B cell (primary cell): ENCODE measurements around the gene LCN15. TPM values are rescaled to one million over a fixed set of nuclear protein-coding genes. Genes with fewer than 3 reads are reported as not detected.

ENCODE experiments used
- ATAC-seq: fragments of 200-7000 bp; cut with Tn5 transposase; one replicate; pipeline ENCODE4 v1.10.0; 2021; ENCODE audit warnings: low read depth, mild to moderate bottlenecking, moderate number of reproducible peaks, moderate library complexity
- CTCF ChIA-PET: fragments of 350-600 bp; sonication (Branson Sonifier 250); formaldehyde crosslinking; loops from one replicate; lab custom pipeline; 2021; ENCODE audit warnings: antibody characterized with exemption, inconsistent platforms; lab: Charles Lee
- POLR2A ChIA-PET: fragments of 350-600 bp; sonication (Branson Sonifier 250); formaldehyde crosslinking; loops from one replicate; lab custom pipeline; 2021; ENCODE audit warnings: antibody characterized with exemption; lab: Charles Lee
- DNase-seq: peaks from one replicate; pipeline ENCODE4 v3.0.0; 2013
- H2AFZ ChIP-seq: 2 replicates; pipeline ENCODE4 v1.6.1; 2012; ENCODE audit warnings: mild to moderate bottlenecking, low read depth, low read length; ENCODE audit not compliant: insufficient read depth, poor library complexity, severe bottlenecking
- H3K27ac ChIP-seq, 2 donors: 1 replicate in 1 of 2; 2 replicates in 1 of 2; pipeline ENCODE4 v1.5.1; 2012 to 2013; ENCODE audit warnings: low read length in 2 of 2, mild to moderate bottlenecking in 2 of 2, moderate library complexity in 1 of 2
- H3K27me3 ChIP-seq, 4 experiments: fragments of 200-600 bp in 1 of 4; sonication (generic) in 1 of 4; replicated peaks in 1 of 4; 1 replicate in 2 of 4; 2 replicates in 2 of 4; pipeline versions ENCODE4 v1.6.1 to v1.7.0; 2013 to 2016; ENCODE audit warnings: low read length in 3 of 4, mild to moderate bottlenecking in 2 of 4, mixed read lengths in 1 of 4, moderate library complexity in 1 of 4; ENCODE audit not compliant: insufficient read depth in 4 of 4, control insufficient read depth in 3 of 4; ENCODE audit errors: control extremely low read depth in 1 of 4
- H3K36me3 ChIP-seq, 2 experiments: replicated peaks in 1 of 2; 1 replicate in 1 of 2; 2 replicates in 1 of 2; pipeline versions ENCODE4 v1.6.1 to v1.7.1; 2013; ENCODE audit warnings: low read length in 1 of 2; ENCODE audit not compliant: insufficient read depth in 2 of 2, control insufficient read depth in 1 of 2; ENCODE audit errors: control extremely low read depth in 1 of 2, extremely low read depth in 1 of 2
- H3K4me1 ChIP-seq, 2 donors: fragments of 200-600 bp in 1 of 2; sonication (generic) in 1 of 2; 1 replicate in 1 of 2; 2 replicates in 1 of 2; pipeline versions ENCODE4 v1.5.1 to v1.6.1; 2013 to 2017; ENCODE audit warnings: low read length in 2 of 2; ENCODE audit not compliant: control insufficient read depth in 2 of 2, insufficient read depth in 2 of 2
- H3K4me2 ChIP-seq: replicated peaks from 2 replicates; pipeline ENCODE3; 2012; ENCODE audit warnings: mild to moderate bottlenecking, low read depth, low read length; ENCODE audit not compliant: poor library complexity, severe bottlenecking
- H3K4me3 ChIP-seq, 5 experiments: fragments of 200-600 bp in 1 of 5; sonication (generic) in 1 of 5; 1 replicate in 3 of 5; 2 replicates in 2 of 5; pipeline versions ENCODE4 v1.5.1 to v1.7.0; 2011 to 2016; ENCODE audit warnings: low read length in 4 of 5, mild to moderate bottlenecking in 4 of 5, low read depth in 2 of 5, control low read depth in 1 of 5, moderate library complexity in 1 of 5; ENCODE audit not compliant: insufficient read depth in 1 of 5; ENCODE audit errors: control extremely low read depth in 1 of 5, extremely low read depth in 1 of 5
- H3K79me2 ChIP-seq: fragments of 200-600 bp; sonication (generic); one replicate; pipeline ENCODE4 v1.6.0; 2016; ENCODE audit warnings: low read length; ENCODE audit not compliant: control insufficient read depth, insufficient read depth
- H3K9ac ChIP-seq: fragments of 200-600 bp; sonication (generic); 2 replicates; pipeline ENCODE4 v1.6.1; 2017; ENCODE audit warnings: mild to moderate bottlenecking, low read length, moderate library complexity
- H3K9me3 ChIP-seq, 3 donors: one replicate each; pipeline versions ENCODE4 v1.6.1 to v1.7.1; 2013; ENCODE audit warnings: low read length in 2 of 3; ENCODE audit not compliant: control insufficient read depth in 2 of 3, insufficient read depth in 1 of 3; ENCODE audit errors: control extremely low read depth in 1 of 3
- H4K20me1 ChIP-seq: 2 replicates; pipeline ENCODE4 v1.6.0; 2012; ENCODE audit warnings: mild to moderate bottlenecking, low read length; ENCODE audit not compliant: insufficient read depth, control insufficient read depth, poor library complexity, severe bottlenecking
- H3K27ac Mint-ChIP-seq: one replicate; pipeline ENCODE4 v1.8.0; 2021; ENCODE audit warnings: mixed read lengths
- H3K27me3 Mint-ChIP-seq: one replicate; pipeline ENCODE4 v1.8.0; 2021; ENCODE audit warnings: mixed read lengths
- H3K4me1 Mint-ChIP-seq: one replicate; pipeline ENCODE4 v1.8.0; 2021; ENCODE audit warnings: mixed read lengths
- H3K4me3 Mint-ChIP-seq: one replicate; pipeline ENCODE4 v1.8.0; 2021; ENCODE audit warnings: mixed read lengths
- H3K9me3 Mint-ChIP-seq: one replicate; pipeline ENCODE4 v1.8.0; 2022; ENCODE audit warnings: mixed read lengths; ENCODE audit not compliant: insufficient read depth
- EZH2 ChIP-seq: IDR thresholded peaks from 2 replicates; pipeline ENCODE4 v1.6.1; 2012; ENCODE audit warnings: borderline replicate concordance, low read depth, mild to moderate bottlenecking, moderate library complexity, low read length; ENCODE audit not compliant: insufficient read depth, poor library complexity, severe bottlenecking
- WGBS: methylation state at CpG from one replicate; pipeline ENCODE4 v1.1.5; 2013; ENCODE audit warnings: missing lambda C conversion rate; ENCODE audit not compliant: insufficient coverage; 5-methylcytosine and 5-hydroxymethylcytosine counted together
- intact Hi-C: fragments of 100-400 bp; cut with micrococcal nuclease; formaldehyde crosslinking; loops from one replicate; pipeline ENCODE4 v1.10.0; 2022
- polyA plus RNA-seq: library from polyadenylated mRNA; depleted of rRNA; stranded (reverse); fragments of >200 nt; gene quantifications from 2 replicates; pipeline ENCODE4 v1.2.3, GENCODE V29; 2012
- total RNA-seq, 2 donors: library from RNA; stranded (reverse); fragments of 120-200 nt in 1 of 2; gene quantifications; 1 replicate in 1 of 2; 2 replicates in 1 of 2; pipeline versions ENCODE4 v1.2.3 to v1.2.4, GENCODE V29; 2013 to 2022
- TF ChIP-seq, protein P1 (sequence below): fragments of 200-600 bp; IDR thresholded peaks from one replicate; pipeline ENCODE4 v1.8.0; 2022; ENCODE audit warnings: antibody characterized with exemption, mild to moderate bottlenecking

LCN15 gene
- total and polyA plus RNA-seq, 2 donors (not counting 1 experiment from before 2014, with no cell fraction given): not detected

DNA sequence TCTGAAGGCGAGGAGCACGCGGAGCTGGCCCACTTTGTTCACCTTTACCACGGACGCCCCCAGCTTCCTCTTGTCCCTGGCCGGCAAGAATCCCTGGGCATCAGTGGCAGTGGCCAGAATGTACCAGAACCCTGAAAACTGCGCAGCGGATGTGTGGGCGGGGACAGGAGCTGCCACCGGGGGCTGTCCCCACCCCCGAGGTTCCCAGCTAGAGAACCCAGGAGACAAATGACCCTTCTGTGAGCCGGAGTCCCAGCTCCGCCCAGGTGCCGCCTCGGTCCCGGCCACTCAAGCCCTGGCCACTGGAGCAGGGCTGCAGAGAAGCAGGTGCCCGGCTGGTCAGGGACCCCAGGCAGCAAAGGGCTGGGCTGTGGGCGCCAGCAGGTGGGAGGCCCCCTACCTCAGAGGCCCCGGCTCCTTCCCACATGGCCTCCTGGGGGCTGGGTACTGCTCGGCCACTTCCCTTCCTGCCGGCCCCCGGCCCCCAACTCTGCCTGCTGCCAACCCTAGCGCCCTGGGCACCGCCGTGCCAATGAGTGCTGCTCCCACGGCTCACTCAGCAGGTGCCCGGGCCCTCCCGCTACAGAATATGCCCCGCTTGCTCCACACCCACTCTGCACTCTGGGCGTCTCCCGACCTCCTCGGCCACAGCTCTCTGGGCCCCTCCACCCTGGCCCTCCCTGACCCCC lies 22.3 kb downstream of the LCN15 start:
- peak overlapping the region; percentile 31 to 97 (median 77) for H3K4me3 ChIP-seq

More for the DNA sequence above, 22.3 kb downstream of the LCN15 start:
- Histone ChIP-seq H3K79me2 (peaks cover 36% of the 10 kb centered on the region), H3K27ac (peak overlapping the region; percentile 82 to 83), H3K4me1 (peaks cover 26 to 48% of the 10 kb centered on the region in 2 donors), H3K9me3 (no peaks in the 10 kb centered on the region), H4K20me1 (peaks cover 32% of the 10 kb centered on the region), H3K36me3 (peaks cover 0 to 19% of the 10 kb centered on the region in 2 experiments), H2AFZ (peak overlapping the region; percentile 80), H3K9ac (peak overlapping the region; percentile 94), H3K27me3 (no peaks in the 10 kb centered on the region), H3K4me2 (peak overlapping the region; percentile 91)
- Mint-ChIP-seq H3K4me1 (peaks cover 43% of the 10 kb centered on the region), H3K9me3 (no peaks in the 10 kb centered on the region), H3K27me3 (no peaks in the 10 kb centered on the region), H3K27ac (peak overlapping the region; percentile 94), H3K4me3 (peak overlapping the region; percentile 91)
- peak; percentile 66 for DNase-seq
- POLR2A ChIA-PET: interaction anchor here (0.6 to 3.4 kb wide), 8 partner anchors 8 to 58 kb away, joined by 3 to 53 read pairs (median 8); partner anchors contain the start of gene LCN8
- 1% methylated on average over 27 of the region's 32 CpGs for WGBS
- CTCF ChIA-PET: interaction anchor here (0.7 to 3.9 kb wide), 9 partner anchors 13 to 256 kb away, joined by 3 to 46 read pairs (median 5); partner anchors contain the start of gene LCN8
- intact Hi-C loops: loop anchor here (1.0 to 2.0 kb wide), 2 partner anchors 7 to 17 kb away; partner anchors contain the start of gene LCN8
- ATAC-seq: peak; percentile 75
- TF ChIP-seq EZH2: no peak
- TF ChIP-seq, protein P1, sequence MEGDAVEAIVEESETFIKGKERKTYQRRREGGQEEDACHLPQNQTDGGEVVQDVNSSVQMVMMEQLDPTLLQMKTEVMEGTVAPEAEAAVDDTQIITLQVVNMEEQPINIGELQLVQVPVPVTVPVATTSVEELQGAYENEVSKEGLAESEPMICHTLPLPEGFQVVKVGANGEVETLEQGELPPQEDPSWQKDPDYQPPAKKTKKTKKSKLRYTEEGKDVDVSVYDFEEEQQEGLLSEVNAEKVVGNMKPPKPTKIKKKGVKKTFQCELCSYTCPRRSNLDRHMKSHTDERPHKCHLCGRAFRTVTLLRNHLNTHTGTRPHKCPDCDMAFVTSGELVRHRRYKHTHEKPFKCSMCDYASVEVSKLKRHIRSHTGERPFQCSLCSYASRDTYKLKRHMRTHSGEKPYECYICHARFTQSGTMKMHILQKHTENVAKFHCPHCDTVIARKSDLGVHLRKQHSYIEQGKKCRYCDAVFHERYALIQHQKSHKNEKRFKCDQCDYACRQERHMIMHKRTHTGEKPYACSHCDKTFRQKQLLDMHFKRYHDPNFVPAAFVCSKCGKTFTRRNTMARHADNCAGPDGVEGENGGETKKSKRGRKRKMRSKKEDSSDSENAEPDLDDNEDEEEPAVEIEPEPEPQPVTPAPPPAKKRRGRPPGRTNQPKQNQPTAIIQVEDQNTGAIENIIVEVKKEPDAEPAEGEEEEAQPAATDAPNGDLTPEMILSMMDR: no peak
